GM18868 (cell line): Measurements from ENCODE around the gene NUCB1.
"Not testable (repeated sequence)": the region's sequence is repeated elsewhere in the genome, so short reads cannot be mapped to it uniquely, and the experiment has no call there.

Experiments used
- ATAC-seq: cut with Tn5 transposase; IDR thresholded peaks from one replicate; pipeline ENCODE4 v1.9.1; 2021; ENCODE audit warnings: mild to moderate bottlenecking, moderate library complexity; ENCODE audit not compliant: unreplicated experiment

The NUCB1 gene

DNA sequence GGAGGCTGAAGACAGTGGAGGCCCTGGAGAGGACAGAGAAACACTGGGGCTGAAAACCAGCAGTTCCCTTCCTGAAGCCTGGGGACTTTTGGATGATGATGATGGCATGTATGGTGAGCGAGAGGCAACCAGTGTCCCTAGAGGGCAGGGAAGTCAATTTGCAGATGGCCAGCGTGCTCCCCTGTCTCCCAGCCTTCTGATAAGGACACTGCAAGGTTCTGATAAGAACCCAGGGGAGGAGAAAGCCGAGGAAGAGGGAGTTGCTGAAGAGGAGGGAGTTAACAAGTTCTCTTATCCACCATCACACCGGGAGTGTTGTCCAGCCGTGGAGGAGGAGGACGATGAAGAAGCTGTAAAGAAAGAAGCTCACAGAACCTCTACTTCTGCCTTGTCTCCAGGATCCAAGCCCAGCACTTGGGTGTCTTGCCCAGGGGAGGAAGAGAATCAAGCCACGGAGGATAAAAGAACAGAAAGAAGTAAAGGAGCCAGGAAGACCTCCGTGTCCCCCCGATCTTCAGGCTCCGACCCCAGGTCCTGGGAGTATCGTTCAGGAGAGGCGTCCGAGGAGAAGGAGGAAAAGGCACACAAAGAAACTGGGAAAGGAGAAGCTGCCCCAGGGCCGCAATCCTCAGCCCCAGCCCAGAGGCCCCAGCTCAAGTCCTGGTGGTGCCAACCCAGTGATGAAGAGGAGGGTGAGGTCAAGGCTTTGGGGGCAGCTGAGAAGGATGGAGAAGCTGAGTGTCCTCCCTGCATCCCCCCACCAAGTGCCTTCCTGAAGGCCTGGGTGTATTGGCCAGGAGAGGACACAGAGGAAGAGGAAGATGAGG is 26.4 kb upstream of the NUCB1 start:
- ATAC-seq = no peak

GRCh38 chr19:48874303-48875135 is 25.6 kb upstream of the NUCB1 start:
- no peak for ATAC-seq

DNA sequence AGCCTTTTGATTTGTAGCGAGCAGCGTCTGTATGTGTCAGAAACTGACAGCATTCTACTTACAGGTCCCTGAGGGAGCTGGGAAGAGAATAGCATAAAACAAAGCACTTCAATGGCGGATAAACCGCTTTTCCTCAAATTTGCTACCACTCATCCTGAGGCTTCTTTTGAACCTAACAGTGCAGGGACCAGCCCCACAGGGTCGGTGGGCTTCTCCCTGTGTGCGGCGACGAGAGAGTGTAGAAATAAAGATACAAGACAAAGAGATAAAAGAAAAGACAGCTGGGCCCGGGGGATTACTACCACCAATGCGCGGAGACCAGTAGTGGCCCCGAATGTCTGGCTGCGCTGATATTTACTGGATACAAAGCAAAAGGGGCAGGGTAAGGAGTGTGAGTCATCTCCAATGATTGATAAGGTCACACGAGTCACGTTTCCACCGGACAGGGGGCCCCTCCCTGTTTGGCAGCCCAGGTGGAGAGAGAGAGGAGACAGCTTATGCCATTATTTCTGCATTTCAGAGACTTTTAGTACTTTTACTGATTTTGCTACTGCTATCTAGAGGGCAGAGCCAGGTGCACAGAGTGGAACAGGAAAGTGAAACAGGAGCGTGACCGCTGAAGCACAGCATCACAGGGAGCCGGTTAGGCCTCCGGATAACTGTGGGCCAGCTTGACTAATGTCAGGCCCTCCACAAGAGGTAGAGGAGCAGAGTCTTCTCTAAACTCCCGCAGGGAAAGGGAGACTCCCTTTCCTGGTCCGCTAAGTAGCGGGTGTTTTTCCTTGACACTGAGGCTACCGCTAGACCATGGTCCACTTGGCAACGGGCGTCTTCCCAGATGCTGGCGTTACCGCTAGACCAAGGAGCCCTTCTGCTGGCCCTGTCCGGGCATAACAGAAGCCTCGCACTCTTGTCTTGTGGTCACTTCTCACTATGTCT is 23.8 kb upstream of the NUCB1 start:
- not testable (repeated sequence) for ATAC-seq

- ATAC-seq = no peak
These were observed 22.3 kb upstream of the NUCB1 start for GRCh38 chr19:48877855-48878195.

- no peak for ATAC-seq
These were observed 21.7 kb upstream of the NUCB1 start for GRCh38 chr19:48878196-48879024.

DNA sequence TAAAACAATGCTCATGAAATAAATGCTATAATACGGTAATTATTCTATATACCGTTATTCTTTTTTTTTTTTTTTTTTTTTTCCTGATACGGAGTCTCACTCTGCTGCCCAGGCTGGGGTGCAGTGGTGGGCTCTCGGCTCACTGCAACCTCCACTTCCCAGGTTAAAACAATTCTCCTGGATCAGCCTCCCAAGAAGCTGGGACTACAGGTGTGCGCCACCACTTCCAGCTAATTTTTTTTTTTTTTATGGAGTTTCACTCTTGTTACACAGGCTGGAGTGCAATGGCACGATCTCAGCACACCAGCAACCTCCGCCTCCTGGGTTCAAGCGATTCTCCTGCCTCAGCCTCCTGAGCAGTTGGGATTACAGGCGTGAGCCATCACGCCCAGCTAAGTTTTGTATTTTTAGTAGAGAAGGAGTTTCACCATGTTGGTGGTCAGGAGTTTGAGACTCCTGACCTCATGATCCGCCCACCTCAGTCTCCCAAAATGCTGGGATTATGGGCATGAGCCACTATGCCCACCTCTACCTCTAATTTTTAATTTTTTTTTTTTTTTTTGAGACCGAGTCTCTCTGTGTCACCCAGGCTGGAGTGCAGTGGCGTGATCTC is 21.0 kb upstream of the NUCB1 start:
- no peak for ATAC-seq

- not testable (repeated sequence) for ATAC-seq
These were observed 20.4 kb upstream of the NUCB1 start for GRCh38 chr19:48879696-48880095.

DNA sequence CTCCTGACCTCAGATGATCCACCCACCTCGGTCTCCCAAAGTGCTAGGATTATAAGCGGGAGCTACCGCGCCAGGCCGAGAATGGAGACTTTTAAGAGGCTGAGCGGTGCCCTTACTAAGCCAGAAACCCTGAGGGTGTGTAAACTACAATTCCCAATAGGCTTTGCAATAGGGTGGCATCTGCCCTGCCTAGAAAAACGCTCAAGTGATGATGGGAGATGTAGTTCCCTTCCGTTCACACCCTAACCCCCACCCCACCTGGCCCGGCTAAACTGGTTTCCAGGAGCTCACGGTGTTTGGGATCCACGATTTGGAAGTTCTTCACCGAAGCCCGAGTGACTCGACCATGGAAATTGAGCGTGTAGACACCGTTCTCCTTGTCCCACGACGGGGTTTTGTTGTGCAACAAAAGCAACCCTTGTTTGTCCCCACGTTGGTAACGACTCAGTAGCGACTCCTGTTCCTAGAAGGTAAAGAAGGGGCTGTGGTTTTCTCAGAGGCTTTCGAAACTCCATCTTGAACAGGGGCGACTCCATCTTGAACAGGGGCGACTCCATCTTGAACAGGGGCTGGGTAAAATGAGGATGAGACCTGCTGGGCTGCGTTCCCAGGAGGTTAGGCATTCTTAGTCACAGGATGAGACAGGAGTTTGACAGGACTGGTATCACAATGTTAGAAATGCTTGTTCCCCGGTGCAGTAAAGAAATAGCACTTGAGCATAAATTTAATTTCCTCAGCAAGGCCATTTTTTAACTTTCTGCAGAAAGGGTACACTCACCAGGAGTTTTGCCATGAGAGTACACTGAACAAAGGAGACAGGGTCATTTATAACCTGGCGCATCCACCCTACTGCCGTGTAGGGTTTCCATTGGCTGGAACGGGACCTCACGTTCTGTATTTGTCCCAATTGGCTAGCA is 18.1 kb upstream of the NUCB1 start:
- no peak for ATAC-seq

DNA sequence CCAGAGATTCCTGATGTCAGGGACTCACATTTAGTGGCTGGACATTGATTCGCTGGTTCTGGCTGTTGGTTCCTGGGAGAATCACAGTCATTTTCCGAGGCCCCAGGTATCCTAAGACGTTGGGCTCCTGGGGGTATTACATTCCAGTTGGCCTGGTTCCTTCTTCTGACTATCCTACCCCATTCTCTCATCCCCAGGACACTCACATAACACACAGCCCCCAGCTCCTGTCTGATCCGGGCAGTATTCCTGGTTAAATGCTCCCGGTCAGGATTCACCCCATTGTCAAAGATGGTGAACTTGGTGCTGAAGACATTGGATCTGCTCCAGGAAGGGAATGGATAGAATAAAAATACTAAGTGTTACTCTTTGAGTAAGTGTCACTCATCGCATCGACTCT is 16.4 kb upstream of the NUCB1 start:
- no peak for ATAC-seq

DNA sequence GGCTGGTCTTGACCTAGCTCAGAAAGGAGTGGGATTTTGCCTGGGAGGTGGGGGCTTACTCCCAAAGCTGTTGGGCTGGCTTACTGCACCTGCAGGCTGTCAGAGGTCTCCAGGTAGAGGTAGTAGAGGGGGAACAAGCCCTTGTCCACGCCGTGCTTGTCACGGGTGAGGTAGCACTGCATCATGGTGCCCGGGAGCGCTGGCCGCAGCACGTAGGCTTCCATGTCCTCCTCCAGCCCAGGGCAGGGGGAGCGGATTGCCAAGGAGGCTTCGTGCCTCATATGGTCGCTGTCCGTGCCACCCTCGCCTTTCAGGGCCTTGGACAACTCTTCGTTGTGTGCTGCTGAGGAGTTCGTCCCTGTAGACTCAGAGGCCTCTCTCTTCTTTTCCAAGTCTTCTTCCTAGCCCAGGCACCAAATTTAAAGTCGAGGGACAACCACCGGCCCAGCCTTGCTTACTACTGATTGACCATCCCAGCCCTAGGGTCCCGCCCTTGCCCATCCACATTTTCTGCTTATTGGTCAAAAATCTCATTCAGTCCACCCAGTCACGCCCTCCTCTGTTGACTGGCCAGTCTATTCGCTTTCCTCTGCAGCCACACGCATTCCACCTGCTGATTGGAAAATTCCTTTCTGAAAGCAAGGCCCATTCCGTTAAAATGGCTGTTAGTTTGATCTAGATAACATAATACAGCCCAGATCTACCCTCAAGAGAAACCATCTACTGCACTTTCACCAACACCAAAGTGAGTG is 12.1 kb upstream of the NUCB1 start:
- ATAC-seq = no peak

GRCh38 chr19:48889496-48889895 is 10.6 kb upstream of the NUCB1 start:
- not testable (repeated sequence) for ATAC-seq

GRCh38 chr19:48890551-48890950 is 9.6 kb upstream of the NUCB1 start:
- ATAC-seq = no peak

- ATAC-seq = no peak
These were observed 4.9 kb upstream of the NUCB1 start for GRCh38 chr19:48895226-48895625.

DNA sequence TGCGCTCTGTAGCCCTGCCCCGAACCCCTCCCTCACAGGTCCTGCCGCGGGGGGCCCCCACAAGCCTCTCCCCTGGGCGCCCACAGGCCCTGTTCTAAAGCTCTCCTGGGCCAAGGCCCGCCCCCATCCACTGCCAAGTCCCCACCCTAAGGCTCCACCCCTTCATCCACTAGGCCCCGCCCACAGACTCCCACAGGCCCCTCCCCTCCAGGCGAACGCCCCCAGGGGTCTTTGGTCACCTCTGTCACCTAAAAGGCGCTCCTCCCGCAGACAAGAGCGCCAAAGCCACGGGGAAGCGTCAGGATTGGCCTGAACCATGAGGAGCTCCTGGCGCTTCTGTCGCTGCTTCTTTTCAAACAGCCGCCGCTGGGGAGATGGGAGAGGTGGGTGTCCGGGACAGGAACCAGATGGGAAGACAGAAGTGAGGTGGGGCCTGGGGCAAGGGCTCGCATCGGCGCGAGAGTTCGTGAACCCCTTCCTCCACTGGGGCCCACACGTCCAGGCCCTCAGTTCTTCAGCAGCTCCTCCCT is 3.9 kb upstream of the NUCB1 start:
- no peak for ATAC-seq

GRCh38 chr19:48897181-48897580 is 2.9 kb upstream of the NUCB1 start:
- no peak for ATAC-seq

DNA sequence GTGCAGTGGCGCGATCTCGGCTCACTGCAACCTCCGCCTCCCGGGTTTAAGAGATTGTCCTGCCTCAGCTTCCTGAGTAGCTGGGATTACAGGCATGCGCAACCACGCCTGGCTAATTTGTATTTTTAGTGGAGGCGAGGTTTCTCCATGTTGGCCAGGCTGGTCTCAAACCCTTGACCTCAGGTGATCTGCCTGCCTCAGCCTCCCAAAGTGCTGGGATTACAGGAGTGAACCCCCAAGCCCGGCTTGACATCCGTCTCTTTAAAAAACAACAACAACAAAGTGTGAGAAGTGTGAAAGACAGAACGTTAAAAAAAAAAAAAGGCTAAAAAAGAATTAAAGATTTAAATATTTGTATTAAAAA is 744 bp upstream of the NUCB1 start:
- ATAC-seq = not testable (repeated sequence)

DNA sequence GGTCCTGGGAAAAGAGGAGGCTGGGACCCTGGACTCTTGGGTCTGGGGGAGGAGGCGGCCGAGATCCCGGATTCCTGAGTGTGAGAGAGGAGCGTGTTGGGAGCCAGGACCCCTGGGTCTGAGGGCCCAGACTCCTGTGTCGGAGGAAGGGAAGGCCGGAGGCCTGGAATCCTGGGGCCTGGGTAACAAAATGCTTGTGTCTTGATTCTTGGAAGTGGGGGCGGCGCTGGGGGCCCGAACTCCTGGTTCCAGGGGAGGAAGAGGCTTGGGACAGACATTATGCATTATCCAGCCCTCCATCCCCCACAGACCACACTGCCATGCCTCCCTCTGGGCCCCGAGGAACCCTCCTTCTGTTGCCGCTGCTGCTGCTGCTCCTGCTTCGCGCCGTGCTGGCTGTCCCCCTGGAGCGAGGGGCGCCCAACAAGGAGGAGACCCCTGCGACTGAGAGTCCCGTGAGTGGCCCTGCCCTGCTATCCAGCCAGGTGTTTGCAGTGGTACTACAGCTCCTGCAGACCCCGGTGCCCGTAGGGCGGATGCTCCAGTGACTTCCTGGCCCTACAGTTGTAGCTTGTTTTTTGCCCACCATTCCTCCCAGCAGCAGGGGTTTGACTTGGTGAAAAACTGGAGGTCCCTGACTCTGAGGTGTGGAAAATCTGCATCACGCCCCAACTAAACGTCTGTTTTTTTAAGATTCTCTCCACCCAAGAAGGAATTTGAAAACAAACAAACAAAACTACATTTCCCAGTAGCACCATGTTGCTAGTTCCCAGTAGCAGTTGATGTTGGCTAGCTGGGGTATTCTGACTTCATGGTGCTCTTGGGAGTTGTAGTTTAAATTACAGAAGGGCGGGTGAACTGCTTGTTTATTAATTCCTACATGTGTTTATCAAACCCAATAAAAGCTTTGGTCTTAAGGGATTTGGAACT is 630 bp downstream of the NUCB1 start:
- ATAC-seq = no peak
